Calu3 (cell line): ENCODE results near the gene RBM42. TPM values are rescaled to one million over a fixed set of nuclear protein-coding genes. Genes with fewer than 3 reads are reported as not detected.

Source experiments
- BruUV-seq: library from RNA; stranded (reverse); fragments of 400-500 nt; replicated peaks from 2 replicates; lab custom pipeline; 2021; lab: Mats Ljungman, UMichigan
- CTCF ChIA-PET: fragments of 300-600 bp; sonication (Branson Sonifier 250); formaldehyde crosslinking; loops from one replicate; lab custom pipeline; 2022; ENCODE audit warnings: antibody characterized with exemption; lab: Charles Lee
- DNase-seq: peaks from one replicate; pipeline ENCODE4 v3.0.0; 2022
- H3K27ac Mint-ChIP-seq: one replicate; pipeline ENCODE4 v1.8.0; 2022; ENCODE audit warnings: mixed read lengths; ENCODE audit not compliant: unreplicated experiment
- H3K27me3 Mint-ChIP-seq: one replicate; pipeline ENCODE4 v1.8.0; 2022; ENCODE audit warnings: mixed read lengths; ENCODE audit not compliant: unreplicated experiment
- H3K36me3 Mint-ChIP-seq: one replicate; pipeline ENCODE4 v1.8.0; 2022; ENCODE audit warnings: mild to moderate bottlenecking, moderate library complexity, mixed read lengths; ENCODE audit not compliant: insufficient read depth, unreplicated experiment
- H3K4me1 Mint-ChIP-seq: one replicate; pipeline ENCODE4 v1.8.0; 2022; ENCODE audit warnings: mild to moderate bottlenecking, low read depth, mixed read lengths; ENCODE audit not compliant: unreplicated experiment
- H3K4me3 Mint-ChIP-seq: one replicate; pipeline ENCODE4 v1.8.0; 2022; ENCODE audit warnings: mild to moderate bottlenecking, low read depth, moderate library complexity, mixed read lengths; ENCODE audit not compliant: unreplicated experiment
- H3K9me3 Mint-ChIP-seq: one replicate; pipeline ENCODE4 v1.8.0; 2022; ENCODE audit warnings: low read depth, mixed read lengths; ENCODE audit not compliant: unreplicated experiment
- intact Hi-C: fragments of 100-400 bp; cut with micrococcal nuclease; formaldehyde crosslinking; loops from one replicate; pipeline ENCODE4 v1.10.0; 2022; ENCODE audit not compliant: unreplicated experiment
- total RNA-seq: library from RNA; stranded (reverse); gene quantifications from 2 replicates; pipeline ENCODE4 v1.2.3, GENCODE V29; 2022
- TF ChIP-seq, protein P1 (sequence below): fragments of 200-600 bp; IDR thresholded peaks from one replicate; pipeline ENCODE4 v1.8.0; 2022; ENCODE audit warnings: antibody characterized with exemption; ENCODE audit not compliant: unreplicated experiment

Gene RBM42
- total RNA-seq, 1 experiment from 2014 or later = 148 TPM

DNA sequence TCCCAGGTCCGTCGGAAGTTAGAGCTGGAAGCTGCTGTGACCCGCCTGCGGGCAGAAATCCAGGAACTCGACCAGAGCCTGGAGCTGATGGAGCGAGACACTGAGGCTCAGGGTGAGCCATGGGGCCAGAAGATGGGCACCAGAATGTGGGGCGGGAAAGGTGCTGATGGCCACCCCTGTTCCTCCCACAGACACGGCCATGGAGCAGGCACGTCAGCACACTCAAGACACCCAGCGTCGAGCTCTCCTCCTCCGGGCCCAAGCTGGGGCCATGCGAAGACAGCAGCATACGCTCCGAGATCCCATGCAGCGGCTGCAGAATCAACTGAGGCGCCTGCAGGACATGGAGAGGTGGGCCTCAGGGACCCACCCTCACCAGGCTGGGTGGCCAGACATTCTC lies 13.8 kb upstream of the RBM42 start:
- no peak for DNase-seq
- BruUV-seq = no TSS peak
- TF ChIP-seq, protein P1, sequence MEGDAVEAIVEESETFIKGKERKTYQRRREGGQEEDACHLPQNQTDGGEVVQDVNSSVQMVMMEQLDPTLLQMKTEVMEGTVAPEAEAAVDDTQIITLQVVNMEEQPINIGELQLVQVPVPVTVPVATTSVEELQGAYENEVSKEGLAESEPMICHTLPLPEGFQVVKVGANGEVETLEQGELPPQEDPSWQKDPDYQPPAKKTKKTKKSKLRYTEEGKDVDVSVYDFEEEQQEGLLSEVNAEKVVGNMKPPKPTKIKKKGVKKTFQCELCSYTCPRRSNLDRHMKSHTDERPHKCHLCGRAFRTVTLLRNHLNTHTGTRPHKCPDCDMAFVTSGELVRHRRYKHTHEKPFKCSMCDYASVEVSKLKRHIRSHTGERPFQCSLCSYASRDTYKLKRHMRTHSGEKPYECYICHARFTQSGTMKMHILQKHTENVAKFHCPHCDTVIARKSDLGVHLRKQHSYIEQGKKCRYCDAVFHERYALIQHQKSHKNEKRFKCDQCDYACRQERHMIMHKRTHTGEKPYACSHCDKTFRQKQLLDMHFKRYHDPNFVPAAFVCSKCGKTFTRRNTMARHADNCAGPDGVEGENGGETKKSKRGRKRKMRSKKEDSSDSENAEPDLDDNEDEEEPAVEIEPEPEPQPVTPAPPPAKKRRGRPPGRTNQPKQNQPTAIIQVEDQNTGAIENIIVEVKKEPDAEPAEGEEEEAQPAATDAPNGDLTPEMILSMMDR = no peak
- Mint-ChIP-seq H3K36me3 (peaks cover 21% of the 10 kb centered on the region), H3K27me3 (no peaks in the 10 kb centered on the region), H3K4me3 (no peak overlapping the region), H3K9me3 (no peaks in the 10 kb centered on the region), H3K27ac (no peak overlapping the region), H3K4me1 (no peaks in the 10 kb centered on the region)
- CTCF ChIA-PET = no interaction called here
- intact Hi-C loops = no loop called here

GRCh38 chr19:35618857-35619256 lies 10.0 kb upstream of the RBM42 start:
- no peaks in the 10 kb centered on the region for H3K9me3 Mint-ChIP-seq
- no TSS peak for BruUV-seq
- no peak for DNase-seq
- intact Hi-C loops = no loop called here
- no peaks in the 10 kb centered on the region for H3K4me1 Mint-ChIP-seq
- no peak overlapping the region for H3K27ac Mint-ChIP-seq
- H3K27me3 Mint-ChIP-seq = no peaks in the 10 kb centered on the region
- H3K4me3 Mint-ChIP-seq = no peak overlapping the region
- peaks cover 10% of the 10 kb centered on the region for H3K36me3 Mint-ChIP-seq
- CTCF ChIA-PET = interaction anchor here (0.6 kb wide), 1 partner anchor 276 kb away, joined by 3 read pairs; no protein-coding TSS in a partner anchor
- TF ChIP-seq, protein P1 = no peak

DNA sequence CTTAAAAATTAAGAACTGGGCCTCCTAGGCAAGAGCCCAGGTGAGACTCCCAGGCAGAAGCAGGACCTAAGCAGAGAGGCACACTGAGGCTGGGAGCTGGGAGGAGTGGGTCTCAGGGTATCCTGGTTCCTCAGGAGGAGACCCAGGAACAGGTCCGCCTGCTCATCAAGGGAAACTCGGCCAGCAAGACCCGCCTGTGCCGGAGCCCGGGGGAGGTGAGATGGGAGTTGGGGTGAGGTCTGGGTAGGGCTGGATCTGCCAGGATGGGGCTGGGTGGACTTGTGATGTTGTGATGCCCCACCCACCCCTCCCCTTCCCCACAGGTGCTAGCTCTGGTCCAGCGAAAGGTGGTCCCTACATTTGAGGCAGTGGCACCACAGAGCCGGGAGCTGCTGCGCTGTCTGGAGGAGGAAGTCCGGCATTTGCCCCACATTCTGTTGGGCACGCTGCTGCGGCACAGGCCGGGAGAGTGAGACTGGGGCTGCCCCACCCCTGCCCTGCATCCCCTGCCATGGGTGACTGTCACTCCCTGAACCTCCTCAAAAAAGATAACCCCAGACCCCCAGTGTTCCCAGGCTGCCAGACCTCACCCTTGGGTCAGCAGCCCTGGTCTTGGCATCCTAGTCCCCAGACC lies 9.4 kb upstream of the RBM42 start:
- CTCF ChIA-PET = interaction anchor here (0.6 kb wide), 1 partner anchor 276 kb away, joined by 3 read pairs; no protein-coding TSS in a partner anchor

DNA sequence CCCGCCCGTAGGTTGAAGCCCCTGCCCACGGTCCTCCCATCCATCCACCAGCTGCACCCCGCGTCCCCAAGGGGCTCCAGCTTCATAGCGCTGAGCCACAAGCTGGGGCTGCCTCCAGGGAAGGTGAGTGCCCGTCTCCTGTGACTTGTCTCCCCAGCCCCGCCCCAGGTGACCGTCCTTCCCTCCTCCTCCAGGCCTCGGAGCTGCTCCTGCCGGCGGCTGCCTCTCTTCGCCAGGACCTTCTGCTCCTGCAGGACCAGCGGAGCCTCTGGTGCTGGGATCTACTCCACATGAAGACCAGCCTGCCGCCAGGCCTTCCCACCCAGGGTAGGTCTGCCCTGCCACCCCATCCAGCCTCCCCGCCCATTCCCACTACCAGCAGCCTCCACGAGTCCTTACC lies 8.8 kb upstream of the RBM42 start:
- Mint-ChIP-seq H3K4me1 (no peaks in the 10 kb centered on the region), H3K9me3 (no peaks in the 10 kb centered on the region), H3K4me3 (no peak overlapping the region), H3K27me3 (no peaks in the 10 kb centered on the region), H3K36me3 (peaks cover 9% of the 10 kb centered on the region), H3K27ac (no peak overlapping the region)
- TF ChIP-seq, protein P1 = no peak
- CTCF ChIA-PET = no interaction called here
- no TSS peak for BruUV-seq
- intact Hi-C loops = no loop called here
- DNase-seq = no peak

More for the DNA sequence above, 9.4 kb upstream of the RBM42 start:
- Mint-ChIP-seq H3K27ac (no peak overlapping the region), H3K9me3 (no peaks in the 10 kb centered on the region), H3K36me3 (peaks cover 9% of the 10 kb centered on the region), H3K4me1 (no peaks in the 10 kb centered on the region), H3K27me3 (no peaks in the 10 kb centered on the region), H3K4me3 (no peak overlapping the region)
- no peak for DNase-seq
- intact Hi-C loops = no loop called here
- TF ChIP-seq, protein P1 = no peak
- BruUV-seq = no TSS peak
